OCI-M1 (cell line): ENCODE measurements around the gene HADHB.
"Not testable (repeated sequence)": the region's sequence is repeated elsewhere in the genome, so short reads cannot be mapped to it uniquely, and the experiment has no call there.

ENCODE experiments used
- DNase-seq: peaks from one replicate; lab custom pipeline; 2025; lab: John Stamatoyannopoulos, UW

The HADHB gene

DNA sequence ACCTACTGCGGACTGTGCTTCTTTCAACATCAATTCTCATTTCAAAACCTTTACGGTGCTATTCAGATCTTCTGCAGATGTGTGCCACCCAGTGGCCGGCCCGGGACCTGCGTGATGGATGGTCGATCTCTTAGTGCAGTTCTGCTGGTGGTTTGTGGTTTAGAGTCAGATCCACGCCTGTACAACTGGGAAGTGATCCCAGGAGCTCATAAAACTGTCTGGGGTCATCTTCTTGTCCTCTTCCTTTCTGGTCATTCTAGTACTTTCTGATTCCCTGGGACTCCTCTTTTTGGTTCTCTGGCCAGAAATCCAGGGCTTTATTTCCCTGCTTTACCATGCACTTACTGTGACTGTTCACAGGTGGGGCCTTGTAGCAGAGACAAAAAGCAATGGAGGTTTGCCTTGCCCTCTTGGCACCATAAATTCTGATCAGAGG, 85.4 kb downstream of the HADHB start:
- DNase-seq: peak; percentile 95

DNA sequence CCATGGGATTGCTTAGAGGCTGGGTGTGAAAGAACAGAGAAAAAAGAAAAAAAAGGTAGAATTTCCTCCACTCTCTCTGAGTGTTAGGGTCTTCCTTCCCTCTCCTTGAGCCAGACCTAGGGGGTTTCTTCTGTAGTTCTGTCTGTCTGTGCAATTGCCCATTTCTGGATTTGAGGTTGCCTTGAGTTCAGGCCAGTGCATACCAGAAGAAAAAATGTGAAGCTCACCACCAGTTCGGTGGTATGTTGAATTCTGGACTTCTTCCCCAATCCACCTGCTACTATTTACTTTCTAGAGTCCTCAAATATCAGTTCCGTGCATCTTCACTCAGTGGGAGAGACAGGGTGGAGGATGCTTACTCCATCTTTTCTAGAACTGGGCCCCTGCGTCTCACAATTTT, 85.9 kb downstream of the HADHB start:
- DNase-seq: no peak

- DNase-seq: not testable (repeated sequence)
Observed at GRCh38 chr2:26331321-26331720, 86.6 kb downstream of the HADHB start.

DNA sequence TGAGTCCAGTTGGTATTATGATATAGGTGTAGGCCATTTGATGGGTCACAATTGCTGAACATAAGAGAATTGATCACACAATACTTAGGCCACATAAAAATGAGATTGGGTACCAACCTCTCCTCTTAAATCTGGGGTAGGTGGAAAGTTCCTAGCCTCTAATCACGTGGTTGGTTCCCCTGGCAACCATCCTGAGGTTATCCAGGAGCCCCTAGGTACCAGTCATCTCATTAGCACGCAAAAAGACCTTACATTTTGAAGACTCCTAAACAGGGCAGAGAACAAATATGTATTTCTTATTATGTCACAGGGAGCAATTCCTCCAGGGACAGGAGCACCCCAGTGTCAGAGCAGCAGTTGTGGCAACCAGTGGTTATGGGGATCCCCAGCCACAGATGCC, 88.6 kb downstream of the HADHB start:
- no peak for DNase-seq

GRCh38 chr2:26335231-26335630, 90.5 kb downstream of the HADHB start:
- DNase-seq: no peak

GRCh38 chr2:26336719-26337118, 92.0 kb downstream of the HADHB start:
- no peak for DNase-seq

DNA sequence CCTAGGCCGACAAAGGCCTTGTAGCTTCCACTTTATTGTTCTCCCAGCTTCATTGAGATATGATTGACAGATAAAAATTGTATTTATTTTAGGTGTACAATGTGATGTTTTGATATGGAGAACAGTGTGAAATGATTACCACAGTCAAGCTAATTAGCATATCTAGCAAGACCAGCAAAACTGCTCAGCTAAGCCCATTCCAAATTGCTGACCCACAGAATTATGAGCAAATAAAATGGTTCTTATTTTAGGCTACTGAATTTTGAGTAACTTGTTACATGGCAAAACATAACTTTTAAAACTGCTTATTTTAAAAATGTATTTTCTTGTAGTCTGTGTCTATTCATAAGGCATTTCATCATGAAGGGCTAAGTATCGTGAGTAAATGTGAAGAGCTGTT, 92.6 kb downstream of the HADHB start:
- DNase-seq: no peak
